GM21381 (cell line): Measurements from ENCODE around the gene BEND3.

ENCODE experiments used
- ATAC-seq: cut with Tn5 transposase; IDR thresholded peaks from one replicate; pipeline ENCODE4 v1.9.1; 2021; ENCODE audit warnings: mild to moderate bottlenecking, moderate library complexity; ENCODE audit not compliant: unreplicated experiment

The BEND3 gene

GRCh38 chr6:107083921-107084320 is 31.4 kb downstream of the BEND3 start:
- no peak for ATAC-seq

DNA sequence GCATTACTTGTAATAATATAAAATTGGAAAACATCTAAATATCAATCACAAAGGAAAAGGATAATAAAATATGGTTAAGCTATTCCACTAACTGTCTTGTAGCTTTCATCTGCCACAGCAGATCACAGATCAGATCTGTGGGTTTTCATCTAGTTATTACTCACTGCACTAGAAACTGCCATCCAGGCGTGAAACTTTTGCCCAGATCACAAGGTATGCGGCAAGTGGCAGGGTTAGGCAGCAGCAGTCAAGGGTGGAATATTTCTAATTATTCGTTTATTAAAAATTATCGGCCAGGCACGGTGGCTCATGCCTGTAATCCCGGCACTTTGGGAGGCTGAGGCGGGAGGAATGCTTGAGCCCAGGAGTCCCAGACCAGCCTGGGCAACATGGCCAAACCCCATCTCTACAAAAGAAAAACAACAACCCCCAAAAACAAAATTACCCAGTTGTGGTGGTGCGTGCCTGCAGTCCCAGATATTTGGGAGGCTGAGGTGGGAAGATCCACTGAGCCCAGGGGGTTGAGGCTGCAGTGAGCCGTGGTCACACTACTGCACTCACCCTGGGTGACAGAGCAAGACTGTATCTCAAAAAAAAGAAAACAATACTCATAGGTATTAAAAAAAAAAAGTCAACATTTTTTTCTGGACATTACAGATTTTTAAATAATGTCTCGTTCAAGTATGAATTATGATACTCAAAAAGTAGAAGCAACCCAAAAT is 32.1 kb downstream of the BEND3 start:
- ATAC-seq, result peak; percentile 83

DNA sequence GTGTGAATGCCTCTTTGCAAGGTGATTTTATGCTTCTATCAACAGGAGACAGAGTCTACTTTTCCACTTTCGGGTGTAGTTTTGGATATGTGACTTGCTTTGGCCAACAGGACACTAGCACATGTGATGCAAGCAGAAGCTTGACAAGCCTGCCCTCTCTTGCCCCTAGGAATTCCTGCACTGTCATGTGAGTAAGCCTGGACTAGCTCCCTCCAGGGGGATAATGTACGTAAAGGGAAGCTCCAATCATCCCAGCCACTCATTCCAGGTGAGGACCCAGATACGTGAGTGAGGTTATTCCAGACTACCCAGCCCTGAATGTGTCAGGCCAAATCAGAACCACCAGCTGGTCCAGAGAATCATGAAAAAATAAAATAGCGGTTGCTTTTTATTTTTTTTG is 33.3 kb downstream of the BEND3 start:
- ATAC-seq, result no peak

DNA sequence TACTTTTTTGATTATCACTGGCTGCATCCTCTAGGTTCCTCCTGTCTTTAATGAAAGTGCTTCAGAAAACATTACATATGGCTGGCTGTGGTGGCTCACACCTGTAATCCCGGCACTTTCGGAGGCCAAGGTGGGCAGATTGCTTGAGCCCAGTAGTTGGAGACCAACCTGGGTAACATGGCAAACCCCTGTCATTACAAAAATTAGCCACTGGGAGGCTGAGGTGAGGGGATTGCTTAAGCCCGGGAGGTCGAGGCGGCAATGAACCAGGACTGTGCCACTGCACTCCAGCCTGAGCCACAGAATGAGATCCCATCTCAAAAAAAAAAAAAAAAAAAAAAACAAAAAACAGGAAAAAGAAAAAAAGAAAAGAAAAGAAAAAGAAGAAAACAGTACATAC is 35.3 kb downstream of the BEND3 start:
- no peak for ATAC-seq

- no peak for ATAC-seq
These were observed 35.9 kb downstream of the BEND3 start for GRCh38 chr6:107079429-107079828.

DNA sequence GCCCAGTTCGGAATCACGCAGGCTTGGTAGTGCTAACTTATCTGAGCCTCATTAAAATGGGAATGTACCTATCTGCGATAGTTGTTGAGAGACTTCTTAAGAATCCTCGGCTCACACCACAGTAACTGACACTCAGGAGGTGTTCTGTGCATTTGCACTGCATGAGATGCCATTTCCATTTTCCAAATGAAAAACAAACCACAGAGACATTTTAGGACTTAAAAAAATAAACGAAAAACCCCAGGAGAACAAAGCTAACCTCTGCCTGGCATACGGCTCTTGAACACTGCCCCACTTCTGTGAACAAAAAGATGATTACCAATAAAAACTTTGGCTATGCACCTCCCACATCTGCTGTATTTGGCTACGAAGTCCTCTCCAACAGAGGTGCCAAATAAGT is 37.6 kb downstream of the BEND3 start:
- ATAC-seq, result no peak

DNA sequence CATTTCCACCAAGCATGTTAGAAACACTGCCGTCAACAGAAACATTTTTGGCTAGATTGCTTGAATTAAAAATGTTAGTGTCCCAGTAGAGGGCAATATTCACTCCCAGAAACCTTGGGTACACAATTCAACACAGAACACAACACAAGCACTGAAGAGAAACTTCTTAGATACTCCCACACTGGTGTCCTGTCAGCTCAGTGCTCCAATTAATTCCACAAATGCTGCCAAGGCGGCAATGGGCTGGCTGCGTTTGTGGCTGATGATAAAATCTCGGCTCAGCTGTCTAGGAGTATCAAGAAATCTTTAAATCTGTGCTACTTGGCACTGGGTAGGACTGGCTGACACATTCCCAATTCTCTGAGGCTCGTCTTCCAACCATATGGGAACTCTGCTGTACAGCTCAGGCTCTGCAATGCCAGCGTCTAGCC is 39.3 kb downstream of the BEND3 start:
- ATAC-seq, result no peak

GRCh38 chr6:107070686-107071085 is 44.6 kb downstream of the BEND3 start:
- no peak for ATAC-seq

DNA sequence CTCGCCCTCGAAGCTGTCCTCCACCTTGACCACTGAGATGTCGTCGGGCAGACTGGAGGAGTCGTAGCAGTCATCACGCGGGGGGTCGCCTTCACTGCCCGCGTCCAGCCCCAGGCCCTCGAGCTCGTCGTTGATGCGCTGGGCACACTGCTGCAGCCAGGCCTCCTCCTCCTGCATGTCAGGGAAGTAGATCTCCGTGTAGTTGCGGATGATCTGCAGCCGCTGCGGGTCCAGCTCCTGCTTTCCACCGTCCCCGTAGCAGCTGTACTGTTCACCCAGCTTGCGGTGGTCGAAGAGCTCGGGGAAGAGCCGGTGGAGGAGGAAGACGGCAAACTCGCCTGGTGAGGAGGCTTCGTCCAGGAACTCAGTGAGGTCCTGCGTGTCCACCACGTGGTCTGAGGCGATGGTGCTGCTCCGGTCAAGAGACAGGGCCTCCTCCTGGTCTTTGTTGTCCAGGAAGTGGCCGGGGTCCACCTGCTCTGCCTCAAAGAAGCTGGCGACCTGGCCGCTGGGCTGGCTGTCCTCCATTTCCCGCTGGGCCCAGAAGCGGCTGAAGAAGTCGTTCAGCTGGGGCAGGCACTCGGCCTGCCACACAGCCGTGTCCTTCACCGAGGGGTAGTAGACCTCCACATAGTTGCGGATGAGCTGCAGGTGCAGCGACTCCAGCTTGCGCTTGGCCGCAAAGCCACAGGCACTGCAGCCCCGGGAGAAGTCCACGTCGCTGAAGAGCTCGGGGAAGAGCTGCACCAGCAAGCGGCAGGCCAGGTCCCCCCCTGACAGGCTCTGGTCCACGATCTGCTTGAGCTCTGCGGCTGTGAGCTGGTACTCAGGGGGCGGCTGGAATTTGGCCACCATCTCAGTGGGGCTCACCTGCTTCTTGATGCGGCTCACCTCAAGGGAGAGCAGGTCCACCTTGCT is 45.4 kb downstream of the BEND3 start:
- no peak for ATAC-seq

DNA sequence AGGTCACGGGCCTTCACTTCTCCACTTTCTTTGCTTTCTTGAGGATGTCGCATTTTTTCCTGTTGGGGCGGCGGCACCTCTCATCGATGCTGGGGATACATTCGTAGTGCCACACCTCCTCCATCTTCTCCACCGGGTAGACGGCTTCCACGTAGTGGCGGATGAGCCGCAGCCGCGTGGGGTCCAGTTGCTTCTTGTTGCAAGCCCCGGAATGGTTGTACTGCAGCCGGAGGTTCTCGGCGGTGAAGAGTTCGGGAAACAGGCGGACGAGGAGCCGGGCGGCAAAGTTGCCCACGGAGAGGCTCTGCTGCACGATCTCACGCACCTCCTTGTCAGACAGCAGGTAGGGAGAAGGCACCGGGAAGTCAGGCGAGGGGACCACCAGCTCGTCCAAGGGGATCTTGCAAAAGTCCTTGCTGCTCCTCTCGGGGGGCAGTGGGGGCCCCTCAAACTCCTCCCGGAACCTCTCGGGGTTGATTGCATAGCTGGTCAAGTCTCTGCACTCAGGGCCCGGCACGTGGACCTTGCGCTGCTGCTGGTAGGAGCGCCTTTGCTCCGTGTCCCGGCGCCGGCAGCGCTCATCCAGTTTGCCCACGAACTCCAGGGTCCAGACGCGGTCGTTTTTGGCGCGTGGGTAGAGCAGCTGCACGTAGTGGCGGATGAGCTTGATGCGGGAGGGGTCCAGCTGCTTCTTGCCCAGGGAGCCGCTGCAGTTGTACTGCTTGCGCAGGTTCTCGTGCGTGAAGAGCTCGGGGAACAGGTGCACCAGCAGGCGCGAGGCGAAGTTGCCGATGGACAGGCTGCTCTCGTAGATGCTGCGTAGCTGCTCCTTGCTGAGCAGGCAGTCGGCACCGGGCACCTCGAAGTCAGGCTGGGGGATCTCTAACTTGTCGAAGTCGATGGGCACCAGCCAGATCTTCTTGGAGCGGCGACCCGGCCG is 46.4 kb downstream of the BEND3 start:
- no peak for ATAC-seq

- no peak for ATAC-seq
These were observed 48.3 kb downstream of the BEND3 start for GRCh38 chr6:107066697-107067659.

DNA sequence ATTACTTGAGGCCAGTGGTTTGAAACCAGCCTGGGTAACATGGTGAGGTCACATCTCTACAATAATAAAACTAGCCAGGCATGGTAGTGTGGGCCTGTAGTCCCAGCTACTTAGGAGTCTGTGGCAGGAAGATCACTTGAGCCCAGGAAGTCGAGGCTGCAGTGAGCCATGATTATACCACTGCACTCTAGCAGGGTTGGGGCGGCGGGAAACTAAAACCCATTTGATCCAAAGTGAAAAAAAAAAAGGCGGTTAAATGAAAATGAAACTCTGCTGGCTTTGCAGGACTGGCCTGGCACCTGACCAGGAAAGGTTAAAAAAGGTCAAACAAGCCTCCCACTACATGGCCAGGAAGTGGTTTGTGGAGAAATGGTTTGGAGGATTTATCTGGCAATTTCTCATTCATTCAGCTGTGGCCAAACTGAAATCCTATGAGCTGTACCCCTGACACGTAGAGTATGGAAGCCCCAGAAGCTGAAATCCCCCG is 50.7 kb downstream of the BEND3 start:
- no peak for ATAC-seq

GRCh38 chr6:107062691-107063090 is 52.6 kb downstream of the BEND3 start:
- ATAC-seq, result no peak

DNA sequence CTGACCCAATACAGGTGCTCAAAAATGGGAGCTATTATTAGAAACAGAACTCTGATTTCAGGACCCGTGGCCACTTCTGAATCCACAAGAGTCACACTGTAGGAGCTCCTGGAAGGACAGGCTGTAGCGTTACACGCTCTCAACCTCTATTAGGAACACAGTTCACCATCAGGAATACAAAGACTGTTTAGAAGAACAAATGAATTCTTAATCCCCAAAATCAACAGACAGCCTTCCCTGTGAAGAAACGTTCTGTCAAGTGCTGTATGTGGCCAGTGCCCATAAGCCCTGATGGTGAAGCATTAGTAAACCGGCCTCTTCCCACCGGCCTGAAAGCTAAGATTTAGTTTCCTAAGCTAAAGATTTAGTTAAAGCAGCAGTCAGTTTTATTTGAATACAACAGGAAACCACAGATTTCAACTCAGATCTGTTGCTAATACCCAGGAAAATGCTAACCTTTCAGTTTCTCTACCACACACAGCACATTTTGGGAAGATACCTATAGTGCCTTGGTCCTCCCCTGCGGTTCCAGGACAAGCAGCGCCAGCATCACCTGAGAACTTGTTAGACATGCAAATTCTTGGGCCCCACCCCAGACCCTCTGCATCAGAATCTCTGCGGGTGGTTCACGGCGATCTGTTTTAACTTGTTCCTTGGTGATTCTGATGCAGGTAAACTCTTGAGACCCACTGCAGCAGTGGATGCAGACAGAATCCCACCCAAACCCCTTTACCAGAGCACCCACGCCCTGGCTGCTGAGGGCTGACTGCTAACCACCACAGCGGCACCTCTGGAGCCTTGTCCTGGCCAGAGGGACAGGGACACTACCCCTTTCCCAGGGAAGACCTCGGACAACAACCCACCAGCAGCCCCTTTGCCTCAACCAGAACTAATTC is 53.9 kb downstream of the BEND3 start:
- ATAC-seq, result peak; percentile 62

DNA sequence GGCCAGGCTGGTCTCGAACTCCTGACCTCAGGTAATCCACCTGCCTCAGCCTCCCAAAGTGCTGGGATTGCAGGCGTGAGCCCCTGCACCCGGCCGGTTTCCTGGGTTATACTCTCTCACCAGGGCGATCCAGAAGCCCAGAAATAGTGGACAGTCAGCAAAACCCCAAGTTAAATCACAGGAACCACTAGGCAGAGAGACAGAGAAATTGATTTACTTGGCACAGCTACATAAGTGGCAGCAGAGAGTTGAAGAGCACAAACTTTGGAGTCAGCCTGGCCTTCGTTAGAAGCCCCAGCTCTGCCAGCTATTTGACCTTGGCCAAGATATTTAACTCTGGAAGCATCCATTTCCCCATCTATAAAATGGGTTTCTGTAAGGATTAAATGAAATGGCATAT is 54.6 kb downstream of the BEND3 start:
- no peak for ATAC-seq

DNA sequence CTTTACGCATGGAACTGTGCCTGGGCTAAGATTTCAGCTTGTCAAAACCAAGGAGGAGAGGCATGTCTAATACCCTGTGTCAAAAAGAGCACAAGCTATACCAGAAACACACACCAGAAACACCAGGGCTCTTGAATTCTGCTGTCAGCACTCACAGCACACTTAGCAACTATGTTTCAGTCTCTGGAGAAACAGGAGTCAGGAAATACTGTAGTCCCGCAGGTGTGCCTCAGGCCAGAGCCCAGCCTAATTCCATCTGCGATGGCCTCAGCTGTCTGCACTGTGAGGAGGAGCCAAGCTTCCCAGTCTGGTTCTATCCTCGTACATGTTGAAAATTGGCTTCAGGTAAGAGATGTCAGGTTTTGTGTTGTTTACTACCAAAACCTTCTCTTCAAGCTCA is 55.7 kb downstream of the BEND3 start:
- no peak for ATAC-seq

GRCh38 chr6:107057679-107058078 is 57.6 kb downstream of the BEND3 start:
- no peak for ATAC-seq

DNA sequence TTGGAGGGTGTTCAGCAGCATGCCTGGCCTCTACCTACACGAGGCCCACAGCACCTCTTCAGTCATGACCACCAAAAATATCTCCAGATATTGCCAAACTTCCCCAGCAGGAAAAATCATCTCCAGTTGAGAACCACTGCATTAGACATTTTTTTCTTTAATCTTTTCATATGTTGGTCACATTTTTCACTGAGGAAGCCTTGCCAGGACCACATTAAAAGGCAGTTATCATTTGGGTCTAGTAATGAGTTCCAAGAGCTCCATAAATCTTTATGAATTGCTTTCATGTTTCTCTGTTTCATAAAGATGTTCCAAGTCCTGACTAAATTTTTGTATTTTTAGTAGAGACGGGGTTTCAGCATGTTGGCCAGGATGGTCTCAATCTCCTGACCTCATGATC is 58.5 kb downstream of the BEND3 start:
- no peak for ATAC-seq

DNA sequence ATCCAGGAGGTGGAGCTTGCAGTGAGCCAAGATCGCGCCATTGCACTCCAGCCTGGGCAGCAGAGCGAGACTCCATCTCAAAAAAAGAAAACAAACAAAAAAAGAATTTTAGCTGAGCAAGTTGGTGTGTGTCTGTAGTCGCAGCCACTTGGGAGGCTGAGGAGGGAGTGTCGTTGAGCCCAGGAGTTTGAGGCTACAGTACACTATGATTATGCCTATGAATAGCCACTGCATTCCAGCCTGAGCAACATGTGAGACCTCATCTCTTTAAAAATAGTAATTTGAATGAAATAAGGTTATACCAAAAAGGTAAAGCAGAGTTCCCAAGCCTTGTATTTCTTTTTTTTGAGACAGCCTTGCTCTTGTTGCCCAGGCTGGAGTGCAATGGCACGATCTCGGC is 67.5 kb downstream of the BEND3 start:
- ATAC-seq, result no peak
